Stomach (tissue), 9 donors: ENCODE results near the gene MAGI1. TPM values are rescaled to one million over a fixed set of nuclear protein-coding genes. Genes with fewer than 3 reads are reported as not detected.
A peak's percentile ranks its signal among the peaks of the same experiment; 100 is the strongest.

Experiments
- DNase-seq, 2 donors: peaks; one replicate each; pipeline versions ENCODE4 v3.0.0 to v3.0.0-alpha.2; 2013 to 2019
- H3K27ac ChIP-seq, 5 donors: fragments of 200-600 bp in 4 of 5; sonication (generic) in 4 of 5; one replicate each; pipeline ENCODE4 v1.5.1; 2013 to 2019; ENCODE audit warnings: mild to moderate bottlenecking in 1 of 5, moderate library complexity in 1 of 5
- H3K27me3 ChIP-seq, 3 donors: fragments of 200-600 bp; sonication (generic); one replicate each; pipeline ENCODE4 v1.5.1; 2017 to 2019; ENCODE audit warnings: mixed run types in 1 of 3
- H3K36me3 ChIP-seq, 4 donors: fragments of 200-600 bp; sonication (generic); 1 replicate in 3 of 4; 2 replicates in 1 of 4; pipeline ENCODE4 v1.5.1; 2016 to 2019
- H3K4me1 ChIP-seq, 4 donors: fragments of 200-600 bp; sonication (generic); one replicate each; pipeline ENCODE4 v1.5.1; 2016 to 2019
- H3K4me3 ChIP-seq, 4 donors: fragments of 200-600 bp; sonication (generic) in 3 of 4; one replicate each; pipeline ENCODE4 v1.5.1; 2016 to 2019; ENCODE audit warnings: mild to moderate bottlenecking in 1 of 4
- H3K9me3 ChIP-seq, 4 donors: fragments of 200-600 bp; sonication (generic); one replicate each; pipeline ENCODE4 v1.5.1; 2016 to 2019
- EP300 ChIP-seq: sonication (generic); formaldehyde crosslinking; IDR thresholded peaks from one replicate; pipeline ENCODE4 v1.6.1; 2017; ENCODE audit warnings: antibody characterized with exemption
- POLR2A ChIP-seq, 4 donors: fragments of 450-650 bp; IDR thresholded peaks; one replicate each; pipeline ENCODE4 v1.6.1; 2016; ENCODE audit warnings: antibody characterized with exemption in 4 of 4, control low read depth in 2 of 4, mild to moderate bottlenecking in 1 of 4, moderate library complexity in 1 of 4
- POLR2AphosphoS5 ChIP-seq, 3 donors: sonication (generic); formaldehyde crosslinking; IDR thresholded peaks; one replicate each; pipeline ENCODE4 v1.6.1; 2016; ENCODE audit warnings: antibody characterized with exemption in 3 of 3
- WGBS, 5 donors: extraction: QIAGEN DNeasy Blood & Tissue Kit in 3 of 5; methylation state at CpG; one replicate each; pipeline versions ENCODE4 v1.1.5 to v1.1.7; 2013 to 2018; 5-methylcytosine and 5-hydroxymethylcytosine counted together
- intact Hi-C: fragments of 100-400 bp; cut with DNase I; formaldehyde crosslinking; loops from one replicate; pipeline ENCODE4 v1.15.1; 2023; ENCODE audit warnings: low total_unique reads
- polyA plus RNA-seq, 3 donors: library from polyadenylated mRNA; stranded (reverse); fragments of 200-250 nt; gene quantifications; one replicate each; pipeline ENCODE4 v1.2.3, GENCODE V29; 2013
- total RNA-seq, 5 donors: library from RNA; depleted of rRNA; stranded (reverse); fragments of >200 nt; gene quantifications; one replicate each; pipeline versions ENCODE4 v1.1.0 to v1.2.3, GENCODE V29; 2014 to 2016
- TF ChIP-seq, protein P1 (sequence below), 7 experiments: fragments of 450-650 bp in 4 of 7; fragments of 200-600 bp in 3 of 7; sonication (generic) in 3 of 7; IDR thresholded peaks; one replicate each; pipeline ENCODE4 v1.5.1; 2016 to 2019; ENCODE audit warnings: antibody characterized with exemption in 7 of 7, control low read depth in 2 of 7, mild to moderate bottlenecking in 1 of 7
- donor health status: healthy with polysubstance abuse.
- donor health status: Bipolar disorder and iron deficiency.
- donor health status: healthy.

Gene MAGI1
- total and polyA plus RNA-seq, 8 donors: 5.7 to 237 (median 84.8) TPM

DNA sequence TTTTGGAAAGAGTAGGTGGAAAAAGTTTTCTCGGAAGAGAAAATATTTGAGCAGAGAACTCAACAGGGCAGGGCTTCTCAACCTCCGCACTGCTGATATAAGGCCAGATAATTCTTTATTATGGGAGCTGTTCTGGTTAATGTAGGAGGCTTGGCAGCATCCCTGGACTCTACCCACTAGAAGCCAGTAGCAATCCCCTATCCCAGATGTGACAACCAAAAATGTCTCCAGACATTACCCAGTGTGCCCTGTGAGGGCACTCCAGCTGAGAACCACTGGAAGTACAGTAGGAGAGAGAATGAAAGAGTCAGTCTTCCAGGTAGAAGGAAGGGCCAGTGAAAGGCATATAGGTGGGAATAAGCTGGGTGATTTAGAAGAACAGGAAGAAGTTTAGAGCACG is 703.1 kb downstream of the MAGI1 start:
- Histone ChIP-seq H3K4me3 (no peak overlapping the region), H3K27me3 (no peaks in the 10 kb centered on the region), H3K36me3 (no peaks in the 10 kb centered on the region), H3K27ac (no peak overlapping the region), H3K9me3 (no peaks in the 10 kb centered on the region), H3K4me1 (peaks cover 0 to 15% (median 11%) of the 10 kb centered on the region in 4 donors)
- DNase-seq: no peak
- WGBS, 5 donors: 81 to 90% (median 88%) methylated on average over 3 of the region's 3 CpGs
- intact Hi-C loops: no loop called here
- TF ChIP-seq, protein P1, sequence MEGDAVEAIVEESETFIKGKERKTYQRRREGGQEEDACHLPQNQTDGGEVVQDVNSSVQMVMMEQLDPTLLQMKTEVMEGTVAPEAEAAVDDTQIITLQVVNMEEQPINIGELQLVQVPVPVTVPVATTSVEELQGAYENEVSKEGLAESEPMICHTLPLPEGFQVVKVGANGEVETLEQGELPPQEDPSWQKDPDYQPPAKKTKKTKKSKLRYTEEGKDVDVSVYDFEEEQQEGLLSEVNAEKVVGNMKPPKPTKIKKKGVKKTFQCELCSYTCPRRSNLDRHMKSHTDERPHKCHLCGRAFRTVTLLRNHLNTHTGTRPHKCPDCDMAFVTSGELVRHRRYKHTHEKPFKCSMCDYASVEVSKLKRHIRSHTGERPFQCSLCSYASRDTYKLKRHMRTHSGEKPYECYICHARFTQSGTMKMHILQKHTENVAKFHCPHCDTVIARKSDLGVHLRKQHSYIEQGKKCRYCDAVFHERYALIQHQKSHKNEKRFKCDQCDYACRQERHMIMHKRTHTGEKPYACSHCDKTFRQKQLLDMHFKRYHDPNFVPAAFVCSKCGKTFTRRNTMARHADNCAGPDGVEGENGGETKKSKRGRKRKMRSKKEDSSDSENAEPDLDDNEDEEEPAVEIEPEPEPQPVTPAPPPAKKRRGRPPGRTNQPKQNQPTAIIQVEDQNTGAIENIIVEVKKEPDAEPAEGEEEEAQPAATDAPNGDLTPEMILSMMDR (IDR thresholded peaks at IDR 0.05): no peak
- no peak for TF ChIP-seq POLR2AphosphoS5 (IDR thresholded peaks at IDR 0.05)
- no peak for TF ChIP-seq POLR2A (IDR thresholded peaks at IDR 0.05)
- TF ChIP-seq EP300: no peak

DNA sequence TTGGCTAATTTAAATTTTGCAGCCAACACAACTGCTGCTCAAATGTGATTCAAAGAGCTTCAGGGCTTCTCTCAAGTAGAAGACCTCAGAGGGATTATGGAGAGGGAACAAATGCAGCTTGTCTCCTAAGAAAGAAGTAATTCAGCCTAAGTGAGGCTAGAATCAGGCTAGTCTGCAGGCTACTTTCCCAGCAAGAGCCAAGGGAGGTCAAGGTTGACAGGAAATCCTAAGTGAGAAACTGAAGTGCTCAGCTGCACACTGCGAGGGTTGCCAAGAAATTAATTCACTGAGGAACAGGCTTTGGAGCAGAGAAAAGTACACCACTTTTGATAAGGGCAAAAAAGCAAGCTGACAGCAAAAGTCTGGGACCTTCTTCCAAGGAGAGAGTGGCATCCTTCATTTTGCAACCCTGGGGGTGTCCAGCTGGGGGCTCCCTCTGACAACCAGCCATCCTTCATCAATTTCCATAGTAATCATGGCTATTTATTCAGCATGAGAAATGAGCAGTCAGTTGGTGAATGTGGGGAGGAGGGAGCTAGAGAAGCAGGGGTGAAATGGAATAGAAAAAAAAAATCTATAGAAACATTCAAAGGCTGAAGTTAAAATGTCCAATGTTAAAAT is 704.6 kb downstream of the MAGI1 start:
- no peaks in the 10 kb centered on the region for H3K27me3 ChIP-seq
- intact Hi-C loops: no loop called here
- DNase-seq: peak in 1 of 2 donors; percentile 74
- H3K4me3 ChIP-seq: no peak overlapping the region
- WGBS, 5 donors: 2 to 18% (median 10%) methylated on average over 1 of the region's 1 CpG
- no peak overlapping the region for H3K27ac ChIP-seq
- H3K4me1 ChIP-seq: peaks cover 0 to 15% (median 11%) of the 10 kb centered on the region in 4 donors
- TF ChIP-seq, protein P1 (IDR thresholded peaks at IDR 0.05): no peak
- TF ChIP-seq POLR2A (IDR thresholded peaks at IDR 0.05) (no peak), EP300 (no peak), POLR2AphosphoS5 (IDR thresholded peaks at IDR 0.05) (no peak)
- no peaks in the 10 kb centered on the region for H3K36me3 ChIP-seq
- no peaks in the 10 kb centered on the region for H3K9me3 ChIP-seq

DNA sequence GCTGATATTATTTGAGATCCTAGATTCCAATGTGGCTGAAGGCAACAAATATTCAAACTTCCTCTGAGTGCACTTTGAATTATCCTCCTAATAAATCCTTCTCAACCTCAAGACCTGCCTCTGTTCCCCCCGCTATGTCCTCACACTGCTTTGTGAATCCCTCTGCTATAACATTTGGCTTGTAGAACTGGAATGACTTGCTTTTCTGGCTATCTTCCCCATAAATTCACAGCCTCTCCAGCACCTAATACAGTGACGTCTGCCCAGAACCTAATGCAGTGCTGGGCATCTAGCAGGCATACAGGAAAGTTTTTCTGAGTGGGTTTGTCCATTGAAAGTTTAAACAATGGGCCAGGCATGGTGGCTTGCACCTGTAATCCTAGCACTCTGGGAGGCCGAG is 707.0 kb downstream of the MAGI1 start:
- intact Hi-C loops: no loop called here
- peaks cover 0 to 15% (median 11%) of the 10 kb centered on the region in 4 donors for H3K4me1 ChIP-seq
- 78 to 97% (median 91%) methylated on average over 3 of the region's 3 CpGs for WGBS, 5 donors
- no peak overlapping the region for H3K4me3 ChIP-seq
- no peaks in the 10 kb centered on the region for H3K36me3 ChIP-seq
- H3K9me3 ChIP-seq: no peaks in the 10 kb centered on the region
- H3K27ac ChIP-seq: no peak overlapping the region
- DNase-seq: no peak
- H3K27me3 ChIP-seq: no peaks in the 10 kb centered on the region
- TF ChIP-seq EP300 (no peak), POLR2AphosphoS5 (IDR thresholded peaks at IDR 0.05) (no peak), POLR2A (IDR thresholded peaks at IDR 0.05) (no peak)
- TF ChIP-seq, protein P1 (IDR thresholded peaks at IDR 0.05): no peak

DNA sequence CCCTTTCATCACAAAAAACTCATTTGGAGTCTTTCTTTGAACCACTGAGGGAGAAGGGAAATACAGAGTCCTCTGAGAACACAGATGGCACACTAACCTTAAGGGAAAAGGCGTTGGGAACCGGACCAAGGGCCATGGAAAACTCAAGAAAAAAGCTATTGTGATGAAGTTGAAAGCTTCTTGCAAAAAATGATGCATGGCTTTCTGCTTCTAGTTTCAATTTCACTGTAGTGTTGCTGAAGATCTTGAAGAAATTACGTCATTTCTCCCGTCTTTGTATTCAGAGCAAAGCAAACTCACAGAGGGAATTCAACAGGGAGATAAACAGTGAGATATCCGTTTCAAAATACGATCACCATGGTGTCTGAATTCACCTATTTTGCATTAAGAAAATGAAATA is 708.6 kb downstream of the MAGI1 start:
- DNase-seq: peak in 1 of 2 donors; percentile 44
- H3K9me3 ChIP-seq: no peaks in the 10 kb centered on the region
- no peaks in the 10 kb centered on the region for H3K36me3 ChIP-seq
- no peak overlapping the region for H3K4me3 ChIP-seq
- no peaks in the 10 kb centered on the region for H3K27me3 ChIP-seq
- 65 to 72% (median 69%) methylated on average over 6 of the region's 6 CpGs for WGBS, 5 donors
- TF ChIP-seq POLR2A (IDR thresholded peaks at IDR 0.05): no peak
- no peak for TF ChIP-seq POLR2AphosphoS5 (IDR thresholded peaks at IDR 0.05)
- TF ChIP-seq, protein P1 (IDR thresholded peaks at IDR 0.05): no peak
- TF ChIP-seq EP300: no peak
- intact Hi-C loops: no loop called here
- H3K4me1 ChIP-seq: peaks cover 0 to 15% (median 11%) of the 10 kb centered on the region in 4 donors
- no peak overlapping the region for H3K27ac ChIP-seq
